GM23248 (cell line): ENCODE results near the gene MISP. TPM values are rescaled to one million over a fixed set of nuclear protein-coding genes. Genes with fewer than 3 reads are reported as not detected.

Experiments used
- DNase-seq: peaks from one replicate; pipeline ENCODE4 v3.0.0-alpha.2; 2015
- H2AFZ ChIP-seq: fragments of 200-600 bp; sonication (generic); 2 replicates; pipeline ENCODE4 v1.6.1; 2016; ENCODE audit warnings: antibody characterized with exemption
- H3F3A ChIP-seq: fragments of 200-600 bp; sonication (generic); 2 replicates; pipeline ENCODE4 v1.6.1; 2016; ENCODE audit warnings: mild to moderate bottlenecking, antibody characterized with exemption, mixed run types; ENCODE audit not compliant: insufficient read depth
- H3K27ac ChIP-seq: fragments of 200-600 bp; sonication (generic); 2 replicates; pipeline ENCODE4 v1.5.1; 2016; ENCODE audit warnings: mild to moderate bottlenecking
- H3K27me3 ChIP-seq: fragments of 200-600 bp; sonication (generic); replicated peaks from 2 replicates; pipeline ENCODE4 v1.6.1; 2016; ENCODE audit warnings: mild to moderate bottlenecking; ENCODE audit not compliant: insufficient read depth
- H3K36me3 ChIP-seq: fragments of 200-600 bp; sonication (generic); 2 replicates; pipeline ENCODE4 v1.6.1; 2016; ENCODE audit warnings: low read depth, mild to moderate bottlenecking
- H3K4me1 ChIP-seq: fragments of 200-600 bp; sonication (generic); 2 replicates; pipeline ENCODE4 v1.6.1; 2016; ENCODE audit warnings: mild to moderate bottlenecking; ENCODE audit not compliant: insufficient read depth
- H3K4me2 ChIP-seq: fragments of 200-600 bp; sonication (generic); one replicate; pipeline ENCODE4 v1.6.1; 2016; ENCODE audit warnings: mild to moderate bottlenecking; ENCODE audit not compliant: unreplicated experiment
- H3K4me3 ChIP-seq: fragments of 200-600 bp; sonication (generic); 2 replicates; pipeline ENCODE4 v1.5.1; 2016; ENCODE audit warnings: mild to moderate bottlenecking
- H3K79me2 ChIP-seq: fragments of 200-600 bp; sonication (generic); 2 replicates; pipeline ENCODE4 v1.6.1; 2016; ENCODE audit warnings: mild to moderate bottlenecking; ENCODE audit not compliant: insufficient read depth
- H3K9ac ChIP-seq: fragments of 200-600 bp; sonication (generic); 2 replicates; pipeline ENCODE4 v1.6.1; 2016; ENCODE audit warnings: mild to moderate bottlenecking
- H3K9me2 ChIP-seq: fragments of 200-600 bp; sonication (generic); 2 replicates; pipeline ENCODE4 v1.6.1; 2016; ENCODE audit warnings: mixed run types, mild to moderate bottlenecking, moderate library complexity; ENCODE audit not compliant: insufficient read depth
- H3K9me3 ChIP-seq: fragments of 200-600 bp; sonication (generic); one replicate; pipeline ENCODE4 v1.6.1; 2017; ENCODE audit warnings: low read depth
- H4K20me1 ChIP-seq: fragments of 200-600 bp; sonication (generic); 2 replicates; pipeline ENCODE4 v1.6.0; 2016; ENCODE audit not compliant: insufficient read depth
- EZH2 ChIP-seq: fragments of 200-600 bp; sonication (generic); IDR thresholded peaks from 2 replicates; pipeline ENCODE4 v1.6.1; 2018; ENCODE audit warnings: antibody characterized with exemption, mild to moderate bottlenecking; ENCODE audit not compliant: insufficient read depth, poor library complexity, severe bottlenecking
- EZH2phosphoT487 ChIP-seq: fragments of 200-600 bp; sonication (generic); IDR thresholded peaks from 2 replicates; pipeline ENCODE4 v1.6.1; 2018; ENCODE audit warnings: antibody characterized with exemption, moderate library complexity, mild to moderate bottlenecking, low read depth; ENCODE audit not compliant: insufficient read depth
- WGBS, 2 experiments: methylation state at CpG; one replicate each; pipeline ENCODE4 v1.1.6; 2015 to 2017; ENCODE audit warnings: low lambda C conversion rate in 2 of 2, low coverage in 1 of 2; ENCODE audit errors: missing lambda C conversion rate in 2 of 2; 5-methylcytosine and 5-hydroxymethylcytosine counted together
- in situ Hi-C: fragments of 300-500 bp; cut with MboI; formaldehyde crosslinking; loops from 2 replicates; pipeline ENCODE4 v1.15.0; 2020
- polyA plus RNA-seq: library from polyadenylated mRNA; unstranded; fragments of >200 nt; fragmentation: Nextera tagmentation; extraction: Ambion mirVana; gene quantifications from 2 replicates; pipeline ENCODE4 v1.2.1, GENCODE V29; 2016
- total RNA-seq: library from RNA; depleted of rRNA; stranded (reverse); fragments of >200 nt; shearing (Covaris generic); gene quantifications from 2 replicates; pipeline ENCODE4 v1.2.3, GENCODE V29; 2014

MISP gene
- total and polyA plus RNA-seq, 2 experiments from 2014 or later: not detected

DNA sequence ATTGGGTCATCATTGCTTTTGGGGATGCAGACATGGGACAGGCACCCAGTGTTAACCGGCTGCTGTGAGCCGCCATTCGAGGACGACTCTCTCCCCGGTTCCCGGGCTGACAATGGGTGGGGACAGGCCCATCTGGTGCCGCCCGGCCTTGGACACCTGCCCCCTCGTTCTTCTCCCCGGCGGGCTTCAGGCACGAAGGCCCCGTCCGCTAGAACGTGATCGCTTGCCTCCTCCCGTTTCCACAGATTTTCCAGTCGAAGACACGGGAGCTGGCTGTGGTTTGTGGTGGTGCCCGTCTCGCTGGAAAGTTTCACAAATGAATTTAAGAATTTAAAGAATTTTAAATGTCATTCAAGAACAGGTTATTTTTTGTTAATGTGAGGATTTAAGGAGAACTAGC lies 40.1 kb upstream of the MISP start:
- no peak for DNase-seq
- H3K36me3 ChIP-seq: no peaks in the 10 kb centered on the region
- peaks cover 7% of the 10 kb centered on the region; the same call in 1 of the 2 replicates for H3F3A ChIP-seq
- peaks cover 15% of the 10 kb centered on the region; the same call in 1 of the 2 replicates for H3K27me3 ChIP-seq
- no peaks in the 10 kb centered on the region for H4K20me1 ChIP-seq
- WGBS, 2 experiments: 11 to 16% methylated on average over 19 of the region's 21 CpGs
- H3K9me2 ChIP-seq: no peaks in the 10 kb centered on the region
- no peak for TF ChIP-seq EZH2phosphoT487
- no peak for TF ChIP-seq EZH2
- no peak overlapping the region for H2AFZ ChIP-seq
- in situ Hi-C loops: no loop called here
- H3K9me3 ChIP-seq: no peaks in the 10 kb centered on the region
- H3K4me2 ChIP-seq: no peak overlapping the region
- no peaks in the 10 kb centered on the region for H3K4me1 ChIP-seq
- no peak overlapping the region for H3K27ac ChIP-seq
- H3K9ac ChIP-seq: no peak overlapping the region
- H3K79me2 ChIP-seq: no peaks in the 10 kb centered on the region
- H3K4me3 ChIP-seq: no peak overlapping the region

DNA sequence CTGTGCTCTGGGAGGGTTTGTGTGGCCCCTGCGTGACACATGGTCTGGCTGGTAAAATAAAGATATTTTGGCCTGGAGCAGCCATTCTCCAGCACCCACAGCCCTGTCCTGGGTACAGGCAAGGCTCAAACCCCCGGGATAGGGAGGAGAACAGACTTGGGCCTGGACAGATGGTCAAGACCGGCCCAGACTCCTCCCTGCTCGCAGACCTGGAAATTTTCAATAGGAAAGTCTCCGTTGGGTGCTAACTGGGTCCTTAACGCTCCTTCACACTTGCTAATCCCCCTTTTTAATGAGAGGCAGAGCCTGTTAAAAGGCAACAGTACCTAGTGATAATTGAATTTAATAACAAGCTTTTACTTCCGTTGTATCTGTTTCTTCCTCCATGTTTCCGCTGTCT lies 39.7 kb upstream of the MISP start:
- no peaks in the 10 kb centered on the region for H3K4me1 ChIP-seq

DNA sequence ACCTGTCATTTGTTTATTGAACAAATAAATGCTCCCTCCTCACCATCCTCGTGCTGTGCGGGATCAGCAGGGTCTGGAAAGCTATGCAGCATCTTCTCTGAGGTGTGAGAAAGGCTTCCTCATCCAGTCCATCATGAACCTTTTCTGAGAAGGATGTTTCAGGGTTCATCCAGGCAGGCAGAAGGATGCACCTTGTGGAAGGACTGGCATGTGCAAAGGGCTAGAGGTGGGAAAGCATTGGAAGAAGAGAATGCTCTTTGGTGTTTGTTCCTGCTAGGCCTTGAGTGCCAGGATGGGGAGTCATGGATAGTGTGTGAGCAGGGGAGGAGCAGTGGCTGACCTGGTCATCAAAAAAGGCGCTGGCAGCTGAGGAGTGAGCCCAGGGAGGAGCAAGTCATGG lies 35.6 kb upstream of the MISP start:
- in situ Hi-C loops: no loop called here
- no peaks in the 10 kb centered on the region for H3K79me2 ChIP-seq
- H4K20me1 ChIP-seq: no peaks in the 10 kb centered on the region
- no peaks in the 10 kb centered on the region for H3K9me2 ChIP-seq
- no peak for DNase-seq
- TF ChIP-seq EZH2phosphoT487 (no peak), EZH2 (no peak)
- H3K4me3 ChIP-seq: no peak overlapping the region
- H2AFZ ChIP-seq: no peak overlapping the region
- 71 to 75% methylated on average over 3 of the region's 3 CpGs for WGBS, 2 experiments
- H3F3A ChIP-seq: no peaks in the 10 kb centered on the region
- H3K27ac ChIP-seq: no peak overlapping the region
- H3K4me1 ChIP-seq: no peaks in the 10 kb centered on the region
- no peak overlapping the region for H3K4me2 ChIP-seq
- H3K36me3 ChIP-seq: no peaks in the 10 kb centered on the region
- H3K9ac ChIP-seq: no peak overlapping the region
- H3K27me3 ChIP-seq: peaks cover 5% of the 10 kb centered on the region; the same call in 1 of the 2 replicates
- H3K9me3 ChIP-seq: no peaks in the 10 kb centered on the region

More for the DNA sequence above, 39.7 kb upstream of the MISP start:
- H3F3A ChIP-seq: peaks cover 7% of the 10 kb centered on the region; the same call in 1 of the 2 replicates
- no peak for TF ChIP-seq EZH2phosphoT487
- peak; percentile 9 for TF ChIP-seq EZH2
- H3K4me3 ChIP-seq: no peak overlapping the region
- no peaks in the 10 kb centered on the region for H3K36me3 ChIP-seq
- peaks cover 15% of the 10 kb centered on the region; the same call in 1 of the 2 replicates for H3K27me3 ChIP-seq
- in situ Hi-C loops: no loop called here
- no peak overlapping the region for H3K4me2 ChIP-seq
- DNase-seq: no peak
- no peaks in the 10 kb centered on the region for H3K79me2 ChIP-seq
- H2AFZ ChIP-seq: no peak overlapping the region
- no peak overlapping the region for H3K9ac ChIP-seq
- H3K9me3 ChIP-seq: no peaks in the 10 kb centered on the region
- 76 to 93% methylated on average over 7 to 8 of the region's 8 CpGs for WGBS, 2 experiments
- no peak overlapping the region for H3K27ac ChIP-seq
- H3K9me2 ChIP-seq: no peaks in the 10 kb centered on the region
- H4K20me1 ChIP-seq: no peaks in the 10 kb centered on the region

DNA sequence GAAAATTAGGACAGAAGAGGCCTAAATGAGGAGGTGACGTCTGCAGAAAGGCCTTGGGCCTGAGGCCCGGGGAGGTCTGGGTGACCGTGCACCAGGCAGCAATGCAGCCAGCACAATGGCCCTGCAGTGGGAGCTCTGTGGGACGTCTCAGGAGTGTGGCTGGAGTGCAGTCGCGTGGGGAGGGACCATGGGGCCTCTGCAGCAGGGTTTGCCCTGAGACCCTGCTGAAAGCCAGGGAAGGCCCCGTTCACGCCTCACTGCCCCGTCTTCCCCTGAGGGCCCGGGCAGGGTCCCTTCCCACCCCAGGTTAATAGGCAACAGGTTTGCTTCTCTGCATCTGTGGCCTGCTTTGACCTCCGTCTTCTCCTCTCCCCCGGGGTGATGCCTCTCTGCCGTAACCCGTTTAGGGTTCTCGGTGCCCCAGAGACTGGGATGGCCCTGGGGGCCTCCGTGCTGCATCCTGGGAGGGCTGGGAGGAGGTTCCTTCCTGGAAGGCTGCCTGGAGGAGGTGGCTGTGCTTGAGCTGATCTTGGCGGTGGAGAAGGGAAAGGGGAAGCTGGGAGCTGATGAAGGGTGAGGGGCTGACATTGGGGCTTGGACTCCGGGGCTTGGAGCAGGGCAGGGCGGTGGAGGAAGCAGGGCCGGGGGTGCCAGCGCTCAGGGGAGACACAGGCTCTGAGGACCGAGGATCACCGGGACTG lies 32.5 kb upstream of the MISP start:
- Histone ChIP-seq H3K4me1 (no peaks in the 10 kb centered on the region), H3K27me3 (0 out of 2 replicates have a peak, but pooled peaks cover 5% of the 10 kb centered on the region), H3K9ac (no peak overlapping the region), H3K79me2 (no peaks in the 10 kb centered on the region), H3K4me2 (no peak overlapping the region), H3K9me3 (no peaks in the 10 kb centered on the region), H3K9me2 (no peaks in the 10 kb centered on the region), H3K27ac (no peak overlapping the region), H2AFZ (no peak overlapping the region), H3F3A (no peaks in the 10 kb centered on the region), H4K20me1 (no peaks in the 10 kb centered on the region), H3K36me3 (no peaks in the 10 kb centered on the region), H3K4me3 (no peak overlapping the region)
- WGBS, 2 experiments: 47 to 52% methylated on average over 16 to 23 of the region's 23 CpGs
- in situ Hi-C loops: no loop called here
- TF ChIP-seq EZH2 (no peak), EZH2phosphoT487 (no peak)
- no peak for DNase-seq
